Activated naive CD4-positive, alpha-beta T cell treated with anti-CD3 and anti-CD28 coated beads, Interleukin-2, amount 50 U/mL, for 16 hours (primary cell): ENCODE data around the gene IRF1.

Experiments used
- DNase-seq: peaks from one replicate; pipeline ENCODE4 v3.0.0-alpha.2; 2020

The IRF1 gene

GRCh38 chr5:132500931-132501628 lies 10.5 kb upstream of the IRF1 start:
- peak; percentile 70 for DNase-seq

DNA sequence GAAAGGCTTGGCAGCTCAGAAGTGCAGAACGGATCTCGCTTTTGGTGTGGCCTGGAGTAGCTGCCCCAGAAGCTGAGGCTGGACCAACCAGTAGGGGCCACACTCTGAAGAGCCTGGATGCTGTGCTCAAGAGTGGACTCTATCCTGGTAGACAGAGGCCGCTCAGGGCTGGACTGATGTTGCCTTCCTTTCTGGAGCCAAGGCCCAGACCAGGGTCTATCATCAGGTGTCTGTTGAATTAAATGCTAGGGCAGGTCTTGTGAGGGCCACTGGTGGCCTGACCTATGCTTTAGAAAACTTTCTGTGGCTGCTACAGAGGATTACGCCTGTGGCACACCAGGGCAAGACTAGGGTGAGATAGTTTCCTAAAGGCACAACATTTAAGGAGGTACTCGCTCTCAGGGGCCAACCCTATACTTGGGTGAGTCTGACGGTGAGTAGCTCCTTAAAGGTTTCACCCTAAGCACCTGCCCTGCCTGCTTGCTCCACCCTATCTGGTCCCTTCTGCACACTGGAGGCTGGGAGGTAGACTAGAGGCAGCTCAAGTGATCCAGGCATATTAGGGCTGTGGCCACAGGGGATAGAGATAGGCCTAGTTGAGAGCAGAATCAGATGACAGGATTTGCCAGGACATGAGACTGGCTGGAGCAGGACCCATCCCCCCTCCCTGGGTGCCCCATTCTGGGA lies 9.8 kb upstream of the IRF1 start:
- DNase-seq: peak; percentile 12

DNA sequence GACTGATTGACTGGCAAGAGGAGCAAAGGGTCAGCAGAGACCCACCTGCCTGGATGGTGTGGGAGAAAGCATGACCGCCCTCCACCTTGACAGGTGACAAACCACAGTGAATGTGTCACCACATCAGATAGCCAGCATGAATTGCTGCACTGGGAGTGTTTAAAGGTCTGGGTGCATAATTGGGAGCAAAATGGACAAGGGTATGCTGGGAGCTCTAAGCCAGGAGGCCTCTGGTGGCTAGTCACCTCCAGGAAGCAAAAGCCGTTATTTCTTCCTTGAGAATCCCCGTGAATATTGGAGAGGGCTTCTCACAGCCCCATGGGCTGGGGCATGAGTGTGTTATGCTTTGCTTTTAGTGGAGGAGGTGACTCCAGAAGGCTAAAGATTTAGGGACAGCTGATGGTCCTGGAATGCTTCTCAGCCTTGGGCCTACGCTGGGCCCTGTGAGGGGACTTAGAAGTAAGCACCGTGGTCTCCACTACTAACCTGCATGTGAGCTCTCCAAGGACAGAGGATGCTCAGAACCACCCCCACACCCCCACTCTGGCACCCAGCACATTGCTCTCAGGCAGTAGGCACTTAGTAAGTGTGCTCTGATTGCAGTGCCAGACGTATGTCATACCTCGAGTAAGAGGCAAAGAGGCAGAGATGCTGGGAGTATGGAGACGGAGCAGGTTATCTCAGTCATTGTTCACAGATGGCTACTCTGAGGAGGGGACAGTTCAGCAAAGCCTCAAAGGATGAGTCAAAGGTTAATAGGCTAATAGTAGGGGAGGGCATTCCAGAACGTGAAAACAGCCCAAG lies 9.1 kb upstream of the IRF1 start:
- DNase-seq: peak; percentile 11

DNA sequence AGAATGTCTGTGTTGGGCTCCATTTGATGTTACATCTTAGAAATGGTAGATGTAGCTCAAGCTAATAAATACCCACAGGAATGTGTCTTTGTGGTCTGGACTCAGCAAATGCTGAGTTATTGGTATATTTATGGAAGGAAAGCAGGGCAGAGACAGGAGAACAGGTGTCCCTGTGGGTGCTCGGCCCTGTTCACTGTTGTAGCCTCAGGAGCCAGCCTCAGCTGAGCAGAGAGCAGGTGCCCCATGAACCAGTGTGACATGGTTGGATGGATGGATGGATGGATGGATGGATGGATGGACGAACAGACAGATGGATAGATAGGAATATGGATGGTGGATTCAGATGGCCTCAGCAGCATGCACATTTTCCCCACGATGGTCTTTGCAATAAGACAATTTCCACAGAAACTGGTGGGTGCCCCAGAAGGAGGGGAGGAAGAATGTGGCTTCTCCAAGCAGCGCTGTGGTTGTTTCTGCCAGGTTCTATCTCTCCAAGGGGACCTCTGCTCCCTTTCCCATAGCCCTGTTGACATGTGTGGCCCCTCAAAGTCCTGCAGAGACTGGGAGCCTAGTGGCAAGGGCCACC lies 8.2 kb upstream of the IRF1 start:
- DNase-seq: no peak

GRCh38 chr5:132498152-132498551 lies 7.6 kb upstream of the IRF1 start:
- DNase-seq: peak; percentile 9

DNA sequence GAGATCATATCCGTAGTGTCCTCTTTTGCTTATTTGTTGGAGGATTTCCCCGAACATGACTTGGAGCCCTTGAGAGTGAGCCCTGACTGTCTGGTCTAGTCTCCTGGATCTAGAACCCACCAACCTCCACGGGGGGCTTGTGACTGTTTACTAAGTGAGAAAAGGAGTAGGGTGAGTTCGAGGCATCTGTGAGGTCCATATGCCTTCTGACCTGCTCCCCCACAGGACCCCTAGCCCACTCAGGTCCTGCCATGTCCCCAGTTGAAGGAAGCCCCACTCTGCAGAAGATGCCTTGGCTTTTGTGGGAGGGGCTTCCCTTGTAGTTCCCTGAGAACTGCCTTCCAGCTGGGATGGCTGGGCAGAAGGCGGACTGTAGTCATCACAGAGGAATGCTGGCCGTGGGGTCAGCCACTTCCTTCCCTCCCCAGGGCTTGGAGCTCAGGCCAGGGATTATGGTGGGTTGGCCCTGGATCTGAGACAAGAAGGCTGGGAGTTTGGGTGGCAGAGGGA lies 7.0 kb upstream of the IRF1 start:
- DNase-seq: no peak

GRCh38 chr5:132496631-132497487 lies 6.3 kb upstream of the IRF1 start:
- DNase-seq: peak; percentile 64

GRCh38 chr5:132496191-132496630 lies 5.6 kb upstream of the IRF1 start:
- DNase-seq: peak; percentile 91

GRCh38 chr5:132495667-132496190 lies 5.2 kb upstream of the IRF1 start:
- peak; percentile 86 for DNase-seq

- DNase-seq: no peak
These were observed 3.2 kb upstream of the IRF1 start for GRCh38 chr5:132493821-132494220.

DNA sequence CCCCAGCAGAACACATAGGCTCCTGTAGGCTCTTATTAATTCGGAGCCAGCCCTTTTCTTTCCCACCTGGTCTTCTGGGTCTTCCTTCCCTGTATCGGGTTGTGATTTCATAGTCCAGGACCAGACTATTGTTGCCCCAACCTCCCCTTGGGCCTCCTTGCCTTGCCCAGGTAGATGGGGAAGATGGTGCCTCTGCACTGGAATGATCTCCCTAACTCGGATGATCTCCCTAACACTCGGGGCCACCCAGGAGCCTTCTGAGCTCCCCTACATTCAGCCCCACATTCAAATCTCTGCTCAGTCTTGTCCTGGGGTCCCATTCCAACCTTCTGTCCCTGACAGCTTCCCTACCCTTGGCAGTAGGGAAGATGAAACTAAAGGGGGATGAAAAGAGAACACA lies 2.7 kb upstream of the IRF1 start:
- DNase-seq: no peak

DNA sequence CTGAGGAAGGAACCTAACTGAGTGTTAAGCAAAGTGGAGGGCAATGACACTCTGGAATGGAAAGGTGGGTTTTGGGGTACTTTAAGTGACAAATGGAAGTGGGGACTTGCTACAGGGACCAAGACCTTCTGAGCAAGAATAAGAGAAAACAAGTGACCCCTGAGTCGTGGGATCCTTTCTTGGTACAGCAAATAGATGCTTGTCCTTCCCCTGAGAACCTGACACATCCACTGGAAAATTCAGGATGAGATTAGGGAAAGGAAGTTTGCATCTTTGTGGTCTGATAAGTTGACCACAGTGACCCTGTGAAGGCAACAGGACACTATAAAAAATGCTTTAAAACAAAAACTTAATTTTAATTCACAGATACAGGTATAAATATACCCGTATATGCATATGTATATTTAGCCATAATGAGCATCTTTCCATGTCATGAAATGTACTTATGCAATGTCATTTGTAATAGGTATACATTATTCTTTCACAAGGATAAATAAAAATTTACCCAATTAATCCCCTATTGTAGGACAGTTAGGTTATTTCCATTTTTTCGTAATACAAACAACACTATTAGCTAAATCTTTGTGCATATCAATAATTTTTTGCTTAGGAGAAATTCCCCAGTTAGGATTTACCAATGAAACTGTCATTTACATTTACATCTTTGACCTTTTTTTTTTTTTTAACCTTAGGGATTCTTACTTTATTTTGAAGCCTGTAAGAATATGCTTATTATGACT lies 2.0 kb upstream of the IRF1 start:
- no peak for DNase-seq

DNA sequence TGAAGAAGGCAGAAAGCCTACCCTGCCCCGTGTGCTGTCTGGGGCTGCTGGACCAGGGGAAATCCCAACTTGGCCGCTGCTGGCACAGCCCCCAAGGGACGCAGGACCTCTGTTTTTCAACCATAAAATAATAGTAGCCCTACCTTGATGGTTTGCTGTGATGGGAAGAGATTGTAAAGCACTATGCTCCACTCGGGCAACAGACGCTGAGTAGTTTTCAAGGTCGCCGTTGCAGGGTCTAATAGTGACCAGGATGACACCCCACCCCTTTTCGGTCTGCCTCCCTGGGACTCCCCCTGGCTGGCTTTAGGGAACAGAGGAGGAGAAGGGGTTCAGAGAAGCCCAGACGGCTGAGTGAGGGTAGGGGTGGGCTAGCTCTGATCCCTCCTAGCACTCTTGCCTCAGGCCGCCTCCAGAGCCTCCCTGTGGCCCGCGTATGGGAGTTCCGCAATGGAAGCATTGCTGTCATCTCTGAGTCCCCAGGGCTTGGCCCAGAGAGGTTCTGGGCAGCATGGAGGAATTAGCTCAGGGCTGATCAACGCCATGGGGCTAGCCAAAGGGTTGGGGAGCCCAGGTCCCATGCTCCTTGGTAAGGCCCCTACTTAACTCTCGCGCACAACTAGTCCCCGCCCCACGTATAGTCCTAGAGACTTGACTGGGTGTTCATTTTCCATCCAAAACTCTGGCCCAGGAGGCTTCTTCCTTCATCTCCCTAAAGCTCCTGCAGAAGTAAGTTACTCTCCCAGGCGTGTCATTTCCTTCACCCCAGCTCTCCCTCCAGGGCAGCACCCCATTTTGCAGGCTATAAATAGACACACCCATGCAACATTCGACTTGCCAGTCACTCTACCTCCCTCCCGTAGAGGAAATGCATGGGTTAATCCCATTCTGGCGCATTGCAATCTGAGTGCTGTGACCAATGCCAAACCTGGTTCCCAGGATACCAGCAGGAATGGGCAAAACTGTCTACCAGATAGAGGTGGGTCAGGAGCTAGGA lies 1.1 kb upstream of the IRF1 start:
- DNase-seq: peak; percentile 33

- DNase-seq: peak; percentile 65
These were observed 596 bp downstream of the IRF1 start for GRCh38 chr5:132489871-132490483.

DNA sequence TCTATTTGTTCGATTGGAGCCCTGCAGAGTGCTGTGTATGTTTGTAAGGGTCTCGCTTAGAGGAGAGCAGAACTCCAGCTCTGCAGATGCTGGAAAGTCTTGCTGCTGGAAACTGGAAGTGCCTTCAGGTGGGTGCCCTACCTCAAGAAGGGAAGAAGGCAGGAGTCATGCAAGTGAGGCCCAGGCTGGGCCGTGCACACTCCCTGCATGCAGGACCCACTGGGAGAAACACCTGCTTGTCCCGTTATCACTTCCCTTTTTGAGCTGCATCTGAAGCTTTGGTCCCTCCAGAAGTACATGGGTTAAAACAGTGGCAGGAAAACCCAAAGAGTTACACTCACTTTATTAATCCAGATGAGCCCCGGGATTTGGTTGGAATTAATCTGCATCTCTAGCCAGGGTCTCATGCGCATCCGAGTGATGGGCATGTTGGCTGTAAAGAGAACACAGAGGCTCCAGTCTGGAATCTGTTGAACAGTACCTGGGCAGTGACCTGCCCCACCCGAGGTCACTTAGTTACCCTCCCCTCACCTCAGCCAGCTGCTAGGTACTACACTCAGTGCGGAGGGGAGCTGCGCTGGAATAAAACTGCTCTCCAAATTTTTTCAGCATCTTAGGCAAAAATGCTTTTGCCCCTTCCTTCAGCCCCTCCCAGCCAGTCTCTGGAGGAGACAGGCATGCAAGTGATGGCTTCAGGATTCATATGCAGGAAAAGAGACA lies 1.4 kb downstream of the IRF1 start:
- peak; percentile 21 for DNase-seq

- no peak for DNase-seq
These were observed 2.0 kb downstream of the IRF1 start for GRCh38 chr5:132488590-132488989.

- peak; percentile 16 for DNase-seq
These were observed 2.6 kb downstream of the IRF1 start for GRCh38 chr5:132487841-132488555.

DNA sequence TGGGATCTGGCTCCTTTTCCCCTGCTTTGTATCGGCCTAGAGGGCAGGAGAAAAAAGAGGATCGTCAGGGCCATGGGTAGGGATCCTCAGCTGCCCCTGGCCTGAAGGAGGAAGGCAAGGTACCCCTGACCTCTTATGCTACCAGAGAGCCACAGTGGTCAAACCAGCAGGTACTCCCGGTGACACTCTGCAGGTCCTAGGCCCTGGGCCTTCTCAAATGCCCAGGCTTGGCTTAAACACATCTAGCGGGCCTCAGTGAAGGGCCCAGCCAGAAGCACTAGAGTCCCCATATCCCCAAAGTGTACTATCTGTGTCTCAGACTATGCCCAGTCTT lies 3.5 kb downstream of the IRF1 start:
- DNase-seq: no peak
